GDM1 (cell line): ENCODE results near the gene CEP44.
A peak's percentile ranks its signal among the peaks of the same experiment; 100 is the strongest.
"Not testable (repeated sequence)": the region's sequence is repeated elsewhere in the genome, so short reads cannot be mapped to it uniquely, and the experiment has no call there.

Experiments
- DNase-seq: peaks from one replicate; lab custom pipeline; 2025; lab: John Stamatoyannopoulos, UW

Gene CEP44

GRCh38 chr4:174278467-174278866, 5.2 kb upstream of the CEP44 start:
- no peak for DNase-seq

- no peak for DNase-seq
These were observed 4.1 kb upstream of the CEP44 start for GRCh38 chr4:174279433-174280155.

GRCh38 chr4:174281182-174281737, 2.5 kb upstream of the CEP44 start:
- DNase-seq = no peak

- no peak for DNase-seq
These were observed 1.8 kb upstream of the CEP44 start for GRCh38 chr4:174281901-174282300.

- peak; percentile 80 for DNase-seq
These were observed 740 bp upstream of the CEP44 start for GRCh38 chr4:174282836-174283506.

- DNase-seq = no peak
These were observed 776 bp downstream of the CEP44 start for GRCh38 chr4:174284487-174284886.

- DNase-seq = no peak
These were observed 3.2 kb downstream of the CEP44 start for GRCh38 chr4:174286870-174287269.

- no peak for DNase-seq
These were observed 8.8 kb downstream of the CEP44 start for GRCh38 chr4:174292473-174292872.

GRCh38 chr4:174294641-174295040, 10.9 kb downstream of the CEP44 start:
- DNase-seq = not testable (repeated sequence)

- not testable (repeated sequence) for DNase-seq
These were observed 11.4 kb downstream of the CEP44 start for GRCh38 chr4:174295142-174295541.

GRCh38 chr4:174303687-174304086, 20.0 kb downstream of the CEP44 start:
- DNase-seq = no peak

GRCh38 chr4:174304664-174305063, 21.0 kb downstream of the CEP44 start:
- DNase-seq = no peak

- DNase-seq = no peak
These were observed 22.2 kb downstream of the CEP44 start for GRCh38 chr4:174305961-174306360.

- DNase-seq = no peak
These were observed 24.0 kb downstream of the CEP44 start for GRCh38 chr4:174307694-174308093.

- DNase-seq = no peak
These were observed 29.3 kb downstream of the CEP44 start for GRCh38 chr4:174312993-174313392.

GRCh38 chr4:174314274-174314673, 30.6 kb downstream of the CEP44 start:
- DNase-seq = no peak

GRCh38 chr4:174314770-174315169, 31.1 kb downstream of the CEP44 start:
- DNase-seq = no peak

GRCh38 chr4:174316546-174316945, 32.8 kb downstream of the CEP44 start:
- no peak for DNase-seq

- DNase-seq = no peak
These were observed 33.2 kb downstream of the CEP44 start for GRCh38 chr4:174316954-174317353.

GRCh38 chr4:174317531-174317930, 33.8 kb downstream of the CEP44 start:
- no peak for DNase-seq

GRCh38 chr4:174318829-174319764, 35.4 kb downstream of the CEP44 start:
- DNase-seq = peak; percentile 3

GRCh38 chr4:174320494-174321199, 36.9 kb downstream of the CEP44 start:
- no peak for DNase-seq
